Spinal cord (tissue), 10 donors: ENCODE data around the gene CMIP. TPM values are rescaled to one million over a fixed set of nuclear protein-coding genes. Genes with fewer than 3 reads are reported as not detected.
"Not testable (repeated sequence)": the region's sequence is repeated elsewhere in the genome, so short reads cannot be mapped to it uniquely, and the experiment has no call there.

Experiments used
- DNase-seq, 6 donors: peaks; one replicate each; pipeline versions ENCODE4 v3.0.0 to v3.0.0-alpha.2; 2013 to 2015; ENCODE audit warnings: low spot score in 6 of 6, low read depth in 4 of 6
- H3K27ac ChIP-seq: one replicate; pipeline ENCODE4 v1.5.1; 2013; ENCODE audit warnings: low read depth, low read length, control low read depth
- H3K27me3 ChIP-seq: one replicate; pipeline ENCODE4 v1.6.1; 2013; ENCODE audit warnings: low read length; ENCODE audit not compliant: control insufficient read depth, insufficient read depth
- H3K36me3 ChIP-seq: one replicate; pipeline ENCODE4 v1.6.1; 2013; ENCODE audit warnings: low read length; ENCODE audit not compliant: control insufficient read depth, insufficient read depth
- H3K4me1 ChIP-seq: one replicate; pipeline ENCODE4 v1.6.1; 2013; ENCODE audit warnings: low read length; ENCODE audit not compliant: control insufficient read depth, insufficient read depth
- H3K4me3 ChIP-seq: one replicate; pipeline ENCODE4 v1.5.1; 2013; ENCODE audit warnings: low read depth, low read length, control low read depth
- H3K9me3 ChIP-seq: one replicate; pipeline ENCODE4 v1.6.1; 2013; ENCODE audit warnings: low read length; ENCODE audit not compliant: control insufficient read depth, insufficient read depth
- WGBS: methylation state at CpG from one replicate; pipeline ENCODE4 v1.1.5; 2013; ENCODE audit warnings: missing lambda C conversion rate; ENCODE audit not compliant: insufficient coverage; 5-methylcytosine and 5-hydroxymethylcytosine counted together
- polyA plus RNA-seq, 2 donors: library from polyadenylated mRNA; unstranded; fragments of 120-200 nt; gene quantifications; one replicate each; pipeline ENCODE4 v1.2.1, GENCODE V29; 2013; ENCODE audit not compliant: insufficient read length in 2 of 2
- total RNA-seq, 2 donors: library from RNA; depleted of rRNA in 1 of 2; stranded (reverse); fragments of 120-200 nt in 1 of 2; fragments of >200 nt in 1 of 2; gene quantifications; one replicate each; pipeline versions ENCODE4 v1.2.3 to v1.2.4, GENCODE V29; 2013 to 2014
- donor health status: healthy.

Gene CMIP
- total and polyA plus RNA-seq, 4 donors = 20.6 to 151 (median 100) TPM

DNA sequence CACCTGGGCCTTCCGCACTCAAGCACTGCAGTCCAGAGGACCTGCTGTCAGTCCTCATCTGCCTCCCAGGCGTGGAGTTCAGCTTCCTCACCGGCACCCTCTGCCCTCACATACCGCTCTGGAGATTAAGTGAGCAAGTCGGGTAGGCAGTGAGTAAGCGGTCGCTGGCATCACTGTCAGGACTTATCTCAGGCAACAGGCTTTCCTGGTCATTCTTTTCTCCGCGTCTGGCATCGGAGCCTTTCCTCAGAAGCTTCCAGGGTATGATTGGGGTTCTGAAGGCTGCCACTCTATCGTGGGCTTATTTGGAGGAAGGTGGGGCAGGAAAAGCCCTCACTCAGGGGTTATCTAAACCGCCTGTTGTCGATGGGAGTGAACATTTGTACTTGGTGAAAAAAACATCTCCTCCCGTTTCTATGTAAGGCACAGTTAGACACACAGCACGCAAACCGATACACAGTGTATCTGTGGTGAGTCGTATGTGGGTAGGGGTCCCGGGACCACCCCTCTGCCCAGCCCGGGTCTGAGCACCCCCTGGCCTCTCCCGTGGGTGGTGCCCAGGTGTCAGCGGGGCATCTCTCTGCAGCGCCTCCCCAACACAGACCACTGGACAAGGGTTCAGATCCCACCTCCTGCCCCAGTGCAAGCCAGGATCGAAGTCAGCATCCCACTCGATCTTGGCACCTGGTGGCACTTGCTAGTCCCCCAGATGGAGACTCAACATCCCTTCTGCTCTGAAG is 242.0 kb downstream of the CMIP start:
- H3K9me3 ChIP-seq = no peaks in the 10 kb centered on the region
- 91% methylated on average over 21 of the region's 24 CpGs for WGBS
- H3K27ac ChIP-seq = no peak overlapping the region
- DNase-seq = no peak
- H3K27me3 ChIP-seq = no peaks in the 10 kb centered on the region
- H3K4me1 ChIP-seq = peaks cover 27% of the 10 kb centered on the region
- H3K4me3 ChIP-seq = no peak overlapping the region
- peaks cover 37% of the 10 kb centered on the region for H3K36me3 ChIP-seq

DNA sequence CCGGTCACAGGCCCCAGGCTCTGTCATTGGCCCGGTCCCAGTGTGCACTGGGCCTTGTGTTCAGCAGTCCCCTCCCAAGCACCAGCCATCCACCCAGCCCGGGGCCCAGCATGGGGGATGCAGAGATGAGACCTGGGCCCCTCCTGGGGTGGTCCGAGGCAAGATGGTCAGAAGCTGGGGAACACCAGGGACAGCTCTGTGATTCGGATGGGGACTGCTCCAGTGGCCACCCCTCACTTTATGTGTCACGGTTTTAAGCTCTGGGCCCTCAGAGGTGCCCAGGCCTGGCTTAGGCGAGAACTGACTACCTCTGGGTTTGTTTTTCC is 242.5 kb downstream of the CMIP start:
- Histone ChIP-seq H3K27ac (no peak overlapping the region), H3K9me3 (no peaks in the 10 kb centered on the region), H3K4me3 (no peak overlapping the region), H3K36me3 (peaks cover 41% of the 10 kb centered on the region), H3K27me3 (no peaks in the 10 kb centered on the region), H3K4me1 (peaks cover 32% of the 10 kb centered on the region)
- WGBS = 94% methylated on average over 7 of the region's 7 CpGs
- DNase-seq = no peak

DNA sequence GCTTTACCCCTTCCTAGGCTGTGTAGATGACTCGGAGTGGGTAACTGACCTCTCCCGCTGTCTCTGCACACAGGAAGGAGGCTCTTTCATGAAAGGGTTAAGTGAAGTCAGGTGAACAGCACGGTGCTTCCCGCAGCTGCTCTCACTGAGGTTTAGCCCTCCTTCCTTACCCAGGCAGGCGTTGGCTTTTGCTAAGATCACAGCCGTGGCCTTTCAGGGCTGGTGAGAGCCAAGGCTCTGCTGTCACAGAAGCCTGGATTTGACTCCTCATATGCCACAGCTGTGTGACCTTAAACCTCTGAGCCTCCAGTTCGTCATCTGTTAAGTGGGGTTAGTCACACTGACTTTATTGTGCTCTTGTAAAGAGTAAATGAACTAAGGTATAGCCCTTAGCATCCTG is 243.6 kb downstream of the CMIP start:
- no peak overlapping the region for H3K4me3 ChIP-seq
- H3K4me1 ChIP-seq = peaks cover 43% of the 10 kb centered on the region
- no peaks in the 10 kb centered on the region for H3K9me3 ChIP-seq
- H3K27ac ChIP-seq = no peak overlapping the region
- DNase-seq = no peak
- peaks cover 47% of the 10 kb centered on the region for H3K36me3 ChIP-seq
- no peaks in the 10 kb centered on the region for H3K27me3 ChIP-seq
- WGBS = 66% methylated on average over 4 of the region's 7 CpGs

GRCh38 chr16:81688839-81689238 is 244.2 kb downstream of the CMIP start:
- peaks cover 50% of the 10 kb centered on the region for H3K4me1 ChIP-seq
- no CpG with 5 or more reads among the region's 5 CpGs for WGBS
- H3K4me3 ChIP-seq, H3K27me3 ChIP-seq, H3K27ac ChIP-seq, DNase-seq, H3K9me3 ChIP-seq: not testable (repeated sequence)
- peaks cover 53% of the 10 kb centered on the region for H3K36me3 ChIP-seq

DNA sequence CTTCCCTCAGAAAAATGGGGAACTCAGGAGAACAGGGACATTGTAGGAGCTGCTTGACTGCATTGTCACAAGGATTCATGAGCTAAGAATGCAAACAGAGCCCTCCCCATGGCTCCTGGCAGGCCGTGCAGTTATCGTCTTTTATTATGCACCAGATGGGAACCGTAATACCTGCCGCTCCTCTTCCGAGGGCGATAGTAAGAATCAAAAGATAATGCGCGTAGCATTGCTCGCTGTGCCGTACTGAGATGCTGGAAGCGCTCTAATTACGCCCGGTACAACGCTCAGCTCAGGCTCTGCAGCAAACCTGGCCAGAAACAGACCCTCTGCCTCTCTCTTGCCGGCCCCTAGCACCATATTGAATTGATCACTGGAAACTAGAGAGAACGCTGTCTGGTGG is 247.4 kb downstream of the CMIP start:
- 61% methylated on average over 16 of the region's 16 CpGs for WGBS
- H3K9me3 ChIP-seq = no peaks in the 10 kb centered on the region
- peaks cover 68% of the 10 kb centered on the region for H3K4me1 ChIP-seq
- H3K27ac ChIP-seq = no peak overlapping the region
- peak in 1 of 6 donors; percentile 89 for DNase-seq
- no peaks in the 10 kb centered on the region for H3K27me3 ChIP-seq
- peaks cover 45% of the 10 kb centered on the region for H3K36me3 ChIP-seq
- no peak overlapping the region for H3K4me3 ChIP-seq

DNA sequence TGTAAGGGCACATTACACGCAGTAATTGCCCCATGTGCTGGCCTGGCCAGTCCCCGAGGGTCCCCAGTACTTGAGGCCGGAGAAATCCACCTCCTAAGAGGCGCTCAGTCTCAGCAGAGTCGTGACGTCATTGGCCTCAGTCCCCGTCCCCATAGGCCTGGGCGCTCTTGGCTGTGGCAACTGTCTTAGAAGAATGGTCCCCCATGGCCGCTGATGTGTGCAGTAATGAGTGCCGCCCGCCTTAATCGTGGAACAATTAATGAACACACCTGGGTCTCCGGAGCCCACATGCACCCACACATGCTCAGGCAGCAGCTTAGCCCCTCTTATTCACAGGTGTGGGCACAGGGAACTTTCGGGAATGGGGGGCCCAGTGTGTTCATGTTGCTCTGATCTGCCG is 248.0 kb downstream of the CMIP start:
- peaks cover 68% of the 10 kb centered on the region for H3K4me1 ChIP-seq
- DNase-seq = peak in 1 of 6 donors; percentile 39
- no peaks in the 10 kb centered on the region for H3K27me3 ChIP-seq
- H3K27ac ChIP-seq = no peak overlapping the region
- 63% methylated on average over 13 of the region's 15 CpGs for WGBS
- H3K4me3 ChIP-seq = no peak overlapping the region
- no peaks in the 10 kb centered on the region for H3K9me3 ChIP-seq
- peaks cover 45% of the 10 kb centered on the region for H3K36me3 ChIP-seq

GRCh38 chr16:81693041-81693743 is 248.6 kb downstream of the CMIP start:
- H3K27ac ChIP-seq = peak overlapping the region; percentile 57
- WGBS = 65% methylated on average over 28 of the region's 28 CpGs
- H3K9me3 ChIP-seq = no peaks in the 10 kb centered on the region
- DNase-seq = peak in 2 of 6 donors; percentile 60 to 76
- H3K4me1 ChIP-seq = peaks cover 69% of the 10 kb centered on the region
- no peak overlapping the region for H3K4me3 ChIP-seq
- peaks cover 45% of the 10 kb centered on the region for H3K36me3 ChIP-seq
- no peaks in the 10 kb centered on the region for H3K27me3 ChIP-seq

GRCh38 chr16:81693744-81694303 is 249.2 kb downstream of the CMIP start:
- peak overlapping the region; percentile 57 for H3K27ac ChIP-seq
- H3K4me3 ChIP-seq = no peak overlapping the region
- H3K27me3 ChIP-seq = no peaks in the 10 kb centered on the region
- H3K9me3 ChIP-seq = no peaks in the 10 kb centered on the region
- H3K4me1 ChIP-seq = peaks cover 75% of the 10 kb centered on the region
- peaks cover 45% of the 10 kb centered on the region for H3K36me3 ChIP-seq
- WGBS = 89% methylated on average over 9 of the region's 9 CpGs
- no peak for DNase-seq

GRCh38 chr16:81694494-81695280 is 250.1 kb downstream of the CMIP start:
- H3K36me3 ChIP-seq = peaks cover 49% of the 10 kb centered on the region
- 54% methylated on average over 10 of the region's 14 CpGs for whole genome bisulfite sequencing
- peak overlapping the region; percentile 57 for H3K27ac ChIP-seq
- H3K27me3 ChIP-seq = no peaks in the 10 kb centered on the region
- H3K9me3 ChIP-seq = no peaks in the 10 kb centered on the region
- H3K4me3 ChIP-seq = no peak overlapping the region
- peak in 2 of 6 donors; percentile 72 to 82 for DNase-seq
- peaks cover 77% of the 10 kb centered on the region for H3K4me1 ChIP-seq
